NCI-H1417 treated with DMSO at 0.1 percent for 48 hours (cell line): ENCODE data around the gene MOXD1.

Source experiments
- DNase-seq: peaks from one replicate; lab custom pipeline; 2025; lab: John Stamatoyannopoulos, UW

The MOXD1 gene

DNA sequence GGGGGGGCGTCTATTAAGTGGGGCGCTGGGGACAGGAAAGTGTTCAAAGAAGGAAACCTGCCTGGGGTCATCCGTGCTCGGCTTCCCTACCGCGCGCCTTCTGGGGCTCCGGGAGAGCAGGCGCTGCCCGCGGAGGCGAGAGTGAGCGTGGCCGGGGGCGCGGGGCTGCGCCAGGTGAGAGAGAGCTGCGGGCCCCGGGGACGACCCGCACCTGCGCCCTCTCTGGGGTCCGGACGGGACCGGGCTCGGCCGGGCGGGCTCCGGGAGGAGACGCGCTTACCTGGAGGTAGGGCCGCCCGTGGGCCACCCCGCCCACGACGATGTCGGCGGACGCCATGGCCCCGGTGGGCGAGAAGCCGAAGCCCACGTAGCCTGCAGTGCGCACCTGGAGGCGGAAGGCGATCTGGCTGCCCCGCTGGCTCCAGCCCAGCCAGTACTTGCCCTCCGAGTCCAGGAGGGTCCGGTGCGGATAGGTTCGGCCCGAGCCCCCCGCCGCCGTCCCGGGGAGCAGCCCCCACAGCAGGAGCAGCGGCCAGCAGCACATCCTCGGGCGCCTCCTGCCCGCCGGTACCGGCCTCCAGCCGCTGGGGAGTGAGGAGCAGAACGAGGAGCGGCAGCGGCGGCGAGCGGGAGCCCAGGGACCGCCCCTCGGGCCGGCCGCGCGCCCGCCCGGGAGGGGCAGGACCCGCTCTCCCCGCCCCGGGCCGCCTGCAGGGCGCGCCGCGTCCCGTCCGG lies at the start of gene MOXD1:
TSS of gene MOXD1 (minus strand) at position 593 of the 735 bp plus-strand sequence. CDS start at position 544, 49 bp downstream.
- DNase-seq: no peak

DNA sequence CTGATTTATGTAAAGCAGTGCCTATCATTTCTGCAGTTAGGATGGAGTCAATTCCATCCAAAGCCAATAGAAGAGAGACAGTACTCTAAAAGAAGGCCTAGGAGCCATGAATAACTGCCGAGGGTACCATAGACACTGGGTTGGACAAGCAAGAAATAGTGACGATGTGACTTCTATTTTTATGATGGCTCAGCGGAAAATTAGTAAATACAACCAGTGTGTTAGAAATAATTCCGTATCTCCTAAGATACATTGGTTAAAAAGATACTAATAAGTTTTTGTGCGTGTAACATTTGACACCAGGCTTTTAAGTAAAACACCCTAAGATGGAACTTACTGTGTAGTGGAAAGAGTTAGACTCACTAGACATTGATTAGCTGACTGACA lies 45.6 kb upstream of the MOXD1 start:
- no peak for DNase-seq

DNA sequence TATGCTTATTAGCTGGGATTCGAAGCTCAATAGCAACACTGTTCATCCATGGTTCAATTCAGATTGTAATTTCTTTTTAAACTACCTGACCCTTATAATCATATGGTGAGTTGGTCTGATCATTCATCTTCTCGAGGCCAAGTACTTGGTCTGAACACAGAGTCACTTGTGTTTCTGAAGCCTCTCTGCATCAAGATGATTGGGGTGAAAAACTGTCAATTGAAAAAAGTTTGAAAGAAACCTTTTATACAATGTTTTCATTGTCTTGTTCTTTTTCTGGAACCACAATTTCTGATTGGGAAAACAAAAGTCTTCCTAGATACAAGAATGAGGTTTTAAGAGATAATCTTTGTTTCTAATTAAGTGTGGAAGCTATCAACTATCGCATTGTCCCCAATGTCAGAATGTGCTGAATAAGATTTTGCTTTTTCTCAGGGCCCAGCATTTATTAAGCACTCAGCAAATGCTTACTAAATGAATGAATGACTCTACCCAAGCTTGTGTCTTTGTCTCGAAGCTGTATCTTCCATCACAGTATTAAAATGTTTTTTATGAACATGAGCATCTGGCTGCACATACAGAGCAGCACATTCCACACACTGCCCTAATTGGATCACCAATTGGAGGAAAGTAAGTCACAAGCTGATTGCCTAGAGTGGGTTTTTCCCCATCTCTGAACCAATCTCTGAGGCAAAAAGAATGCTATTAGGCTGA lies 45.0 kb upstream of the MOXD1 start:
- no peak for DNase-seq

DNA sequence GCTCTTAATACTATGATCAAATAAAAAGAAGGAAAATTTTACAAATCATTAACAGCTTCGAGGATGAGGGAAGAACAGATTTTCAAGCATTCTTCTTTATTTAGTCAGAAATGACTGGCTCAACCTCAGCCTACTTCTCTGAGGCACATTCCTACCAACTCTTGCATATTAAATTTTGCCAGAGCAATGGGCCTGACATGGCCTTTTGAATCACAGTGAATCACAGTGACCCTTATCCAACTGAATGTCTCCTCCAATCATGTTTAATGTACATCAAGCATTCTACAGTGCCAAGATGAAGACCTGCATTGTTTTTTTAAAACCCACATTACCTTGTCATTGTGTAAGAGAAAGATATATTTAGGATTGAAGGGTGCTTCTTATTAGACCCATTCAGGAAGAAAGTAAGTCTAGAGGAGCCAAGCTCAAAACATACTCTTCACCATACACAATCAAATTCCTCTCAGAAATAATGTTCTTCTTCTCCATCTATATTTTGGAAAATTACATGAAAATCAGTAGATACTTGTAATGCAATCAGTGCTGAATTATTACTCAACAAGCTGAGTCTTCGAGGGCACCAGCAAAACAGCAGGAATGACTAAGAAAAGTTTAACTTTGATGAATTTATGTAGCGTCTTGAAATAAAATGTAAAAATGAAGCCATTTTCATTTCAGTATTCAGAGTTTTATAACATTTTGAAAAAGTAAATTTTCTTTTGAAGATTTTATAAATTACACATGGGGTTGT lies 44.1 kb upstream of the MOXD1 start:
- no peak for DNase-seq

DNA sequence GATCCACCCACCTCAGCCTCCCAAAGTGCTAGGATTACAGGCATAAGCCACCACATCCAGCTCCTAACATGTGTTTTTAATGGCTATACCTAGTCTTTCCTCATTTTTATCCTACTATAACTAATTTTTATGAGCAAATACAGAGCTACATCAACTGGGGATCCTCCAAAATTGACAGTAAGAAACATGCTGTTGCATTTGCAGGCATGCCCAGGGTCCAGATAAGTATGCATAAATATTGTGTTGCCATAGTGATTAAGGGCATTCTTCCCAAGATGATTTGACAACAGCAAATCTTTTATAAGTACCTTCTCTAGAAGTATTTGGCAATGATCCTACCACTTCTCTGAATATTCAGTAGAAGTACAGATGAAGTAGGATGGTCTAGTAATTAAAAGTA lies 41.9 kb upstream of the MOXD1 start:
- DNase-seq: no peak

DNA sequence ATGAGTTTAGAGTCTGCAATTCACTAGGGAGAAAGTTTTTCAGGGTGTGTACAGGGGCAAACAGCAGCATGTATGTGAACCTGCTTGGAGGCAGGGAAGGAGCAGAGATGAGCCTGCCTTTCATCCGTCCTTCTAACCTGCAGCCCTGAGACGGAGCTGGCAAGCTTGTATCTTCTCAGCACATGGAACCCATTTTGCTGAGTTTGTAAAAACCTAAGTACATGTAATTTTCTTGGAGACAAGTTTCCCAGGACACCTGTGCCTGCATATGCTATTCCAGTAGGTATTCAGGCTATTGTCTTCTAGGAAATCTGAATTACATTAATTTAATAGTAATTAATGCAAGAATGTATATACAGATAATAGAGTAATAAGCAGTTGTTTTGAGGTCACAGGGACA lies 28.8 kb upstream of the MOXD1 start:
- no peak for DNase-seq

DNA sequence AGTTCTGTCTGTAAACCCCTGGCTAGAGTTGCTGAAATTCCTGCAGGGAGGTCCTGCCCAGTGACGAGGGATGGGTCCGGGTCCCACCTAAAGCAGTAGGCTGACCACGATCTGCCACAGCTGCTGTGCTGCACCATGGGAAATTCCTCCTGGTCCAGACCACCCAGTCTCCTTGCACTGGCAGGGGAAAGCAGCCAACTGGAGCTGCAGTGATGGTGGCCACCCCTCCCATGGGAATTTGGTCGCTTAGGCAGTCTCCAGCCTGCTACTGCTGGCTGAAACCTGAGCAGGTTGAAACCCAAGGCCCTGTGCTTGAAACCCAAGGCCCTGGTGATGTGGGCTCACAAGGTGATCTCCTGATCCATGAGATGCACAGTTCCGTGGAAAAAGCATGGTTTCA lies 23.9 kb upstream of the MOXD1 start:
- DNase-seq: no peak

DNA sequence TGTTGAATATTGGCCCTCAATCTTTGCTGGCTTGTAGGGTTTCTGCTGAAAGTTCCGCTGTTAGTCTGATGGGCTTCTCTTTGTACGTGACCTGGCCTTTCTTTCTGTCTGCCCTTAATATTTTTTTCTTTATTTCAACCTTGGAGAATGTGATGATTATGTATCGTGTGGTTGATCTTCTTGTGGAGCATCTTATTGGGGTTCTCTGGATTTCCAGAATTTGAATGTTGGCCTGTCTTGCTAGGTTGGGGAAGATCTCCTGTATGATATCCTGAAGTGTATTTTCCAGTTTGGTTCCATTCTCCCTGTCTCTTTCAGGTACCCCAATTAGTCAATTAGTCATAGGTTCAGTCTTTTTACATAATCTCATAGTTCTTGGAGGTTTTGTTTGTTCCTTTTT lies 22.6 kb upstream of the MOXD1 start:
- no peak for DNase-seq

DNA sequence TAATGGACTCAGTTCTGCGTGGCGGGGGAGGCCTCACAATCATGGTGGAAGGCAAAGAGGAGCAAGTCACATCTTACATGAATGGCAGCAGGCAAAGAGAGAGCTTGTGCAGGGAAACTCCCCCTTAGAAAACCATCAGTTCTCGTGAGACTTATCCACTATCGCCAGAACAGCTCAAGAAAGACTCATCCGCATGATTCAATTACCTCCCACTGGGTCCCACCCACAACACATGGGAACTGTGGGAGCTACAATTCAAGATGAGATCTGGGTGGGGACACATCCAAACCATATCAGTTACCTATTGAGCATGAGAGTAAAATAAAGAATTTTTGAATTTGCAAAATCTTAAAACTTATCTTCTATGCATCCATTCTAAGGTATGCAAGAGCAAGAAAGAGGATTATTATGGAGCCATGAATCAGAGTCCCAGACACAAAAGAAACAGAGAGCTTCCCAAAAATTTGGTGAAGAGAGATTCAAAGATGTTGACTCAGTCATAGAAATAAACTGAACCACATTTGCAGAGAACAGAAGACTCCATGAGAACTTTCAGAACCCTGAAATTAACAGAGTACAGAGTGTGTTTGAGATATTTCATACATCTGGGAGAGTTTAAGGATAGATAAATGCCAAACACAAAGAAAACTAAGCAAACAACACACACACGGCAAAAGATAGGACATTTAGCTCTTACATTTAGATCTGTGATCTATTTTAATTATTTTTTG lies 17.1 kb upstream of the MOXD1 start:
- no peak for DNase-seq

DNA sequence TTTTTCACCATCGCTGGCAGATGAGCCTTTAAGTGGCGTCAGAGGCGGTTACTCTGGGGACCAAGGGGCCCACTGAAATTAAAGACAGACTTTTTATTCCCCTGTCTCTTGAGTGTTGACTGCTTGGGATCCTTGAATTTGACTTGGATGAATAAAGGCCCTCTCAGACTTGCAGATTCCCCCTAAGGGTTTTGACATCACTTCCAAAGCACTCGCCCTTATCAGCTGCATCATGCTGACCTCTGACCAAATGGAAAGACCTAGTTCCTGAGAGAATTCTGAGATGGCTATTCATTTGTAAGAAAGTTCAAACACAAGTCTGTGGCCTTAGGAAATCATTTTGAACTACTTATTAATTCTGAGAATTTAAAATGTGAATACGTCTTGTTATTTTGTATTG lies 13.5 kb upstream of the MOXD1 start:
- no peak for DNase-seq

DNA sequence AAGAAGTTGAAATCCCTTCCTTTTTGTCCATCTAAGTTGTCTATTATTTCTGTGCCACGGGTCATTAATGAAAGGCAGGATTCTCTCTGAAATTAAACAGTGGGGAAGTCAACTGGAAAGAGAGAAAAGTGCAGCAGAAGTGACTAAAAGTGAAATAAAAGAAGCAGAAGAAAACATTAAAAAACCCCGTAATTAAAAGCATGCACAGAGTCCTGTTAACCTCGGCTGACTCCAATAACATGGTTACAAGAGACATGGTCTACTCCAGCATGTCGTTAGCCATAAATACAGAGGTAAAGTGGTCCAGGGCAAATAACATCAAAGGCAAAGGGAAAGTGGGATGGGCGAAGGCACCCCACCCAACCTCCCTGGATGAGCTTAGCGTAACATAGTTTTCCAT lies 13.0 kb upstream of the MOXD1 start:
- no peak for DNase-seq

DNA sequence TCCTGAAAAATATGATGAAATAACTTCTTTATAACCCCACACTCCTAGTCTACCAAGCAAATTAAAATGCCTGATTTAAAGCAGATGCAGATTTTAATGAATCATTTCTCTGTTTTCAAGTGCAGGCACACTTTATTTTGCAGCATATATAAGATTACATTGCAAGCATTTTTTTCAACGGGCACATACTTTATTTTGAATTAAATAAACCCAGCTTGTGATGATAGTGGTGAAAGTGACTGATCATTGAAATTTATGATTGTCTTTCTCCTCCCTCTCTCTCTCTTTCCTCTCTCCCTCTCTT lies 12.2 kb upstream of the MOXD1 start:
- DNase-seq: no peak

DNA sequence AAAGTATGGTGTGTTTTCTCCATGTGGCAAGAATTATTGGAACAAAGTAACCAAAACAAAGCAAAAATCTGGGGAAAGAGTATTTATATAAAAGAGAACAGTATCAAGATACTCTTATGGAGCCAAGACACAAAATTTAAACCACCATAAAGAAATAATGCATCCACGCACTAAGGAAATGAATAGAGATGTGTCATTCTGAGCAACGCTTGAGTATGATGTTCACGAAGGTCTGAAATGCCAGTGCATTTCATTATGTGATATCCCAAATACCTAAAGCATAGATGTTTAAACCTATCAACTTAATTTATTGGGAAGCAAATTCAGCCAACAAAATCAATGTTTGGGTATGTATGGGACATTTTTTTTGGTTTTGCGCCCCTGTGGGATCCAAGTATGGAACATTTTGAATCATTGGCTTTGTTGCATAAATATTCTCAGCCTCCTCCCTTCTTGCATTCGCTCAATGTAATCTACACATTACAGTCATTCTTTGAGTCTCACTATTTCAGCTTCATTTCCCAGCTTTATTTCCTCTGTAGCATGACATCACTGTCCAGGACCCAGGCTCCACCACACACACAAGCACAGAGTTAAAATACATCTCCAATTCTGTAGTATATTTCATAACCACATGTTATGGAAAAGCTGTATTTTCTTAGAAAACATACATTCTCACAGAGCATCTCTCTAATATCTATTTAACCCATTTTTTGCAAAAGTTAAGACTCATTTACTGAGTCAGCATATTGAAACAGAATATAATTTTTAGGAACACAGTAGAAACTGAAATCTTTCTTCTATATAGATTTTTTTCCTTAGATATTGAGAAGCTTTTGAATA lies 11.6 kb upstream of the MOXD1 start:
- no peak for DNase-seq

DNA sequence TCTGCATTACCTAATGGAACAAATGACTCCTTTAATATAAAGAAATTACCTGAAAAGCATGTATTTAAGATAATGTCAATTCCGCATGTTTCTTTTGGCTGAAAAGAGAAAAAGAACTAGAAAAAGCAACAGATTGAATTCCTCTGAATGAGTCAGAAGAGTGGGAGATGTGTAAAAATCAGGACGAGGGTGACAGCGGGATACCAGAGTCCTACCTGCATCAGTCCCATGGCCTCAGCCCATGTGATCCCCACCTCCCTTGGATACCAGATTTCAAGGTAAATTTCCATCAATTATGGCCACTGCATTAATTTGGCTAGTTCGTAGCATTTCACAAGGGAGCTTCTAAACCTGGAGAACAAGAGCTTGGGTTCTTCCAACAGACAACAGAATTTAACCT lies 10.0 kb upstream of the MOXD1 start:
- DNase-seq: no peak

DNA sequence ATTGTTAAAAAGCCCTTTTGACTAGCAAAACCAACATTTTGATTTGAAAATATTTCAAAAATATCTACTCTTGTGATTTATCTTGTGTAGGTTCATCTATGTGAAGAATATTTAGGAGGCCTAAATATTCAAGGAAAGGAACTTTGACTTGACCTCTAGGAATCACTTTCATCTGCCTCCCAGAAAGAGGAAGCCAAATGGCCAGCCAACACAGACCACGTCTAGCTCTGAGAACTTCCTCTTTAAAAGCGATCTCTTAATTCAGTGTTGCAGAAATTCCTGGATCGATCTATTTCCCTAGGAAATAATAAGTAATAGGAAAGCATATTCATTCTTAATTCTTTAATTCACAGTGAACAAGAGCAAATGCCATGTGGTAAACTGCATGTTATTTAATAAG lies 9.6 kb upstream of the MOXD1 start:
- DNase-seq: no peak

DNA sequence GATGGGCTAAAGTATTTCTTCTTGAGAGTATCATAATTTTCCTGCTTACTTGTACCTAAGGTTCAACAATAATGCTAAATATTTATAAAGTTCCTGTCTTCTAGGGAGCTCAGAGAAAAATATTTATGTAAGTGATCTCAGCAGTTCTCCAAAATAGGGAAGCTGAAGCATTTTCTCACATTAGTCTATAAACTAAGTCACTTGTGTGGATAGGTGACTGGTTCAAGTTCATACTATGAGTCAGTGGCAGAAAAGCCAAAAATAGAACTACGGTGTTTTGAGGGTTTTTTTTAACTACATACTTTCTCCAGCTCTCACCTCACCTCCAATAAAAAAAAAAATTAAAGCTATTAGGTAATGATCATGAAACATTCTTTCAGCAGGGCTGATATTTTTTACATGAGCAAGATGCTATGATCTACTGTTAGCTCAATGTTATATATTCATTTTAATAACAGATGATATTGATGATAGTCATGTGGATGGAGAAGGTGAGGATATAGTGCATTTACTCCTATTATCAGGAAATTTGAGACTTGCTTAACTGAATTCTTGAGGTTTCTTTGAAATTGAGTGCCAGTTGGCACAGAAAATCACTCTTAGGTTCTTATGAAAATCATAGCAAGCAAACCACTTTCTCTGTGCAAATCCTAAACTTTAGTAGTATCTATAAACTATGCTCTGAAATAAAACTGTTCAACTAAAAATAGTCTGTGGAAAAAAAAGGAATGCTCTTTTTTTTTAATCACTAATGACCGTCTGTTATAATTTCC lies 4.1 kb upstream of the MOXD1 start:
- DNase-seq: no peak

DNA sequence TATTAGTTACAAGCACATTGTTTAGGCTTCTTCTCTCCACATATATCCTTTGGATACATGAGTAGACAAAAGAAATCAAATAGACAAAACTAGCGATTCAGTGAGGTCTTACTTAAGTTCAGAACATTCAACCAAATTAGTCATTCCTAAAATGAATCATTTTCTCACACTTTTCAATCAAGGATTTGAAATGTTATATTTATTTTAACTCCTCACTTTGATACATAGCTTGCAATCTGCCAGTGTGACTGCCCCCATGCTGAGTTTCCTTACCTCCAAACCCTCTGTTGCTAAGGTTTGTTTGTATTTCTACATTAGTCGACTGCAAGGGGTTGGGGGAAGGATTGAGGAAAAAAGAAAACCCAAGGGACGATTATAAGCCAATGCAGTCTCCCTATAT lies 3.5 kb upstream of the MOXD1 start:
- no peak for DNase-seq

DNA sequence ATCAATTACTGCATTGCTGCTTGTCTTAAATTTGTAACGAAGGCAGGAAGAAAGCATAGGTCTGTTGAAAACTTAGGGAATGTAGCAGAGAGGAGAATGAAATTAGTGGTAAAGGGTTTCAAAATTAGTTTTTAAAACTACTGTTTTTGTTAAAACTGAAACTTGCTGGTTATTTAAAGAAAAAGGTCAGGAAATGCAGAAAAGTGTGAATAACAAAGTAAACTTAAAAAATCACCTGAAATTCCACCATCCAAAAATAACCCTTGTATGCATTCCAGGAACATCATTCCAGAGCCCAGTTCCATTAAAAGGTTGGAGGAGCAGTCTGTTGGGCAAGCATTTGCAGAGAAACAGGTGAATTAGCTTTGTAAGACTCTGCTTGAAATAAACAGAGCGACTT lies 3.1 kb upstream of the MOXD1 start:
- DNase-seq: no peak

DNA sequence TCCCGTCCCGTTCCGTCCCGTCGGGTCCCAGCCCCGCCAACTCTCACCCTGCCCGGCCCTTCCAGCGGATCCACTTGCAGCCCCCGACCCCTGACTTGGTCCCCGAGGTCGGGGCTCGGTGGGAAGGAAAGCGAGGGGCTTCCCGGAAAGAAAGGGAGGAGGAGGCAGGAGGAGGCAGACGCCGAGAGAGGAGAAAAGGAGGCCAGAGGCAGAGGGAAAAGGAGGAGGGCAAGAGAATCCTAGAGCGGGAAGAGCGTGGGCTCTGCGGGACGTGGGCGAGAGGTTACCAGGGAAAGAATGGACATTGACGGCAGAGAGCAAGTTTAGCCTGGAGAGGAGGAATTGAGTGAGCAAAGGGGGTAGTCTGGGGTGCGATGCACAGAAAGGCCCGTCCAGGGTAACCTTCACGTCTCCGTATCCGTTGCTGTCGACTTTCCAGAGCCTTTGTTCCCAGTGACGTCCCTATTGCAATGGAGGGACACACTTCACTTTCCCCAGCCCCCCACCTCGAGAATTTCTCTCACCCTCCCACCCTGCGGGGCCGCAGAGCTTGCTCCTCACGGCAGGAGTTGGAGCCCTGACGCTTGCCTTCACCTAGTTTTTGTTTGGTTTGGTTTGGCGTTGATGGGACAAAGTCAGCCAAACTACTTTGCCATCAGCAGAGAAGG lies 477 bp upstream of the MOXD1 start:
- no peak for DNase-seq

DNA sequence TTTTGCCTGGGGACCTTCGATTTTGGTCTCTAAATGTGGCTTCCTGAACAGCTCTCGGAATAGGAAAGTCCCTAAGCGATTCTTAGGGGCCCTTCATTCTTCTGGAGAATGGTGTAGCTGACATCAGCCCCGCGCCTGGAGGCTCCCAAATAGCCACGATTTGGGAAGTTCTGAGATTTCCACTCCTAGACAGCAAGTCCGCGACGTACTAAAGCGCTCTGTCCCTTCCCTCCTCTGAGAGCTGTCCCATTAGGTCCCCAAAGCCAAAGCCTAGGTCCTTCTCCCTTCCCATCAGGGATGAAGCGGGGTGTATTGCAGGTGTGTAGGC lies 756 bp downstream of the MOXD1 start:
- no peak for DNase-seq
